ENCODE results near the gene CLNS1A. TPM values are rescaled to one million over a fixed set of nuclear protein-coding genes. Genes with fewer than 3 reads are reported as not detected.
A peak's percentile ranks its signal among the peaks of the same experiment; 100 is the strongest.
"Not testable (repeated sequence)": the region's sequence is repeated elsewhere in the genome, so short reads cannot be mapped to it uniquely, and the experiment has no call there.

CLNS1A gene, protein sequence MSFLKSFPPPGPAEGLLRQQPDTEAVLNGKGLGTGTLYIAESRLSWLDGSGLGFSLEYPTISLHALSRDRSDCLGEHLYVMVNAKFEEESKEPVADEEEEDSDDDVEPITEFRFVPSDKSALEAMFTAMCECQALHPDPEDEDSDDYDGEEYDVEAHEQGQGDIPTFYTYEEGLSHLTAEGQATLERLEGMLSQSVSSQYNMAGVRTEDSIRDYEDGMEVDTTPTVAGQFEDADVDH
- 41.3 TPM for total RNA-seq

DNA sequence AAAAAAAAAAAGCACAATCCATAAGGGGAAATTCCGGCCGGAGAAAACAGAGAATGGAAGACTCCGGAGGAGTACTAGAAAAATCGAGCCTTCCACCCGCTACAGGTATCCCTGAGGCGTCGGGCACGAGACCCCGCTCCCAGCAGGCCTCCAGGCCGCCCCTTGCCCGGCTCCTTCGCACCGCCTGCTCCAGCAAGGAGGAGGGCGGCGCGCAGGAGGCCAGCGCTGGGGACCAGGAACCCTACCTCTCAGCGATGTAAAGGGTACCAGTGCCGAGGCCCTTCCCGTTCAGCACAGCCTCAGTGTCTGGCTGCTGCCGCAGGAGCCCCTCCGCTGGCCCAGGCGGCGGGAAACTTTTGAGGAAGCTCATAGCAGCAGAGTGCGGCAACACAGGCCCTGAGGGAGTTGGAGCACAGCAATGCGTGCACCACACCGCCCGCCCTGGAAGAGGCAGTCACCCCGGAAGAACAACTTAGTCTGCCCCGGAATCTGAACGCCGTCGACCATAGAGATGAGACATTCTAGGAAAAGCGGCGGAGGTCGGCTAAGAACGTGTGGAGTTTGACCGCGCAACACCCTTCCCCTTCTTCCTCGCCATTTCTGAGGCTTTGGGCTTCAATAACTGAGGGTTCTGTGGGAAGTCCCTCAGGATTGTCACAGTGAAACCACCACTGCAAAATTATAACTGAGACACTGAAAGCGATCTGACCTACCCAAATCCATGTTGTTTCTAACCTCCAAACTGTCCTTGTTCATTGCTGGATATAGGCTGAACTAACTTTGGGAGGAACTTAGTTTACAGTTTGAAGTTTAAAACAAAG, at the start of gene CLNS1A:
CLNS1A (minus strand) TSS at position 450 of the 821 bp plus-strand sequence; CDS start at position 370, 80 bp downstream.
- ATAC-seq (peak; percentile 94), DNase-seq (ENCODE audit: low spot score) (peak; percentile 87)

DNA sequence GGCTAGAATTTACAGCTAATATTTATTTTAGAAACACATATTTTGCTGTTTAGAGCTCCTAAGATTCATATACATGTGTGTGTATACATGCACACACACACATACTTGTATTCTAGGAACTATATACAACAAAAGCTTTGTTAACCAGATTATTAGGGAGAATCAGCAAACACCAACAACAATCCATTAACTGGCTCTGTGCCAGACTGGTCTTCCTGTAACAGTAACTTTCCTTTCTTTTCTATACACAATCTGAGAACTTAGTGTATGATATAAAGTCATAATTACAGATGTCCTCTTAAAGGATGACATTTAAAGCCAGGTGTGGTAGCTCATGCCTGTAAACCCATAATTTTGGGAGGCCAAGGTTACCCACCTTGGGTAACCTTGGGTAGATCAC, 49.5 kb upstream of the CLNS1A start:
- DNase-seq (ENCODE audit: low spot score) (no peak), ATAC-seq (no peak)

DNA sequence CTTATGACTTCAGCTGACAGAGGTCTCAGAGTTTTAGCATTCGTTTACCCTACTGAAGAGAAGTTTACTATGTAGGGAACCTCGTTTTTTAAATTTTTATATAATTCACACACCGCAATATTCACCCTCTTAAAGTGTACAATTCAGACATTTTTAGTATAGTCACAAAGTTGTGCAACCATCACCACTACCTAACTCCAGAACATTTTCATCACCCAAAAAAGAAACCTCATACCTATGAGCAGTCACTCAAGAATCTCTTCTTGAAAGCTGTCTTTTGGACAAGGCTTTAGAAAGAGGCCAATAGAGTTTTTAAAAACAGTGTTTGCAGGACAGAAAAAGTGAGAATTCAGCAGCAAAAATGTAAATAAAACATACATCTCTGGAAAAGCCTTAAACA, 39.5 kb upstream of the CLNS1A start:
- ATAC-seq (no peak), DNase-seq (ENCODE audit: low spot score) (no peak)

DNA sequence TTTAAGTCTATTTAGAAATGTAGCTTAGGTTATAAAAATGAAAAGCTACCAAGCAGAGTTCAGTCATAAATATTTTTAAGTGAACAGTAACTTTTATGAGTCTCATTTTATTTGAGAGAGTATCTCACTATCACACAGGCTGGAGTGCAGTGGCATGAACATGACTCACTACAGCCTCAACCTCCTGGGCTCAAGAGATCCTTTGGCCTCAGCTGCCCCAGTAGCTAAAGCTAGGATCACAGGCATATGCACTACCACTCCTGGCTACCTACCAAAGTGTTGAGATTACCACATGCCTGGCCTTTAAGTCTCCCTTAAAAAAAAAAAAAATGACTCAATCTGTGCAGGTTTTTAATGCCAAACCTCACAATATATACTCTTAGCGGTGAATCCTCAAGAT, 34.7 kb upstream of the CLNS1A start:
- DNase-seq (ENCODE audit: low spot score) = no peak
- ATAC-seq = no peak

DNA sequence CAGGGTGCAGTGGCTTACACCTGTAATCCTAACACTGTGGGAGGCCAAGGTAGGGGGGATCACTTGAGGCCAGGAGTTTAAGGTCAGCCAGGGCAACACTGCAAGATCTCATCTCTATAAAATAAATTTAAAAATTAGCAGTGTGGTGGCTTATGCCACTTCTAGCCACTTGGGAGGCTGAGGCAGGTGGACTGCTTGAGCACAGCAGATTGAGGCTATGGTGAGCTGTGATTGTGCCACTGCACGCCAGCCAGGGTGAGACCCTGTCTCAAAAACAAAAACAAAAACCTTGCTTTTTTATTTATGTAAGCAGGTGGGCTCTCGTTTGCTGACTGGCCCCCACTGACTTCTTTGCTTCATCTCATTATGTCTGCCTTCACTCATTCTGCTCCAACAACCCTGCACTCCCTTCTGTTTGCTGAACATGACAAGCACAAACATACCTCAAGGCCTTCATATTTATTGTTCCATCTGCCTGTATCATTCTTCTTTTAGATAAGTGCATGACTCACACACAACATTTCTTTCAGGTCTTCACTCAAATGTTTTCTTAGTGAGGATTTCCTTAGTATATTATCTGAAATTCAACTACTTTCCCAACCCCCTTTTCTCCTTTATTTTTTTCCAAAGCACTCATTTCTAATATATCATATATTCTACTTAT, 32.4 kb upstream of the CLNS1A start:
- DNase-seq (ENCODE audit: low spot score) = no peak

DNA sequence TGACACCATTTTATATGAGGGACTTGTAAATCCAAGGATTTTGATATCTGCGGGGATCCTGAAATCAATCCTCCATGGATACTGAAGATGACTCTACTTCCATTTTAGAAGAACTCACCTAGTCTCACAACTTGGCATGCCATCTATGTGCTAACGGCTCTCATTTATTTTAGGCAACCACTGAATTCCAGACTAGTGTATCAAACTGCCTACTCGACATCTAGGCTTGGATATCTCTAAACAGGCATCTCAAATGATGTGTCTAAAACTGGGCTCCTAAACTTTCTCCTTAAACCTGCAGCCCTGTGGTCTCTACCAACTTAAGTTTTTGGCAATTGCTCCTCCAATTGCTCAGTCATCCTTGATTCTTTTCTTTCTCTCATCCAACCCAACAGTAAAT, 31.2 kb upstream of the CLNS1A start:
- DNase-seq (ENCODE audit: low spot score) (no peak), ATAC-seq (no peak)

More for the DNA sequence above, 32.4 kb upstream of the CLNS1A start:
- no peak for ATAC-seq

DNA sequence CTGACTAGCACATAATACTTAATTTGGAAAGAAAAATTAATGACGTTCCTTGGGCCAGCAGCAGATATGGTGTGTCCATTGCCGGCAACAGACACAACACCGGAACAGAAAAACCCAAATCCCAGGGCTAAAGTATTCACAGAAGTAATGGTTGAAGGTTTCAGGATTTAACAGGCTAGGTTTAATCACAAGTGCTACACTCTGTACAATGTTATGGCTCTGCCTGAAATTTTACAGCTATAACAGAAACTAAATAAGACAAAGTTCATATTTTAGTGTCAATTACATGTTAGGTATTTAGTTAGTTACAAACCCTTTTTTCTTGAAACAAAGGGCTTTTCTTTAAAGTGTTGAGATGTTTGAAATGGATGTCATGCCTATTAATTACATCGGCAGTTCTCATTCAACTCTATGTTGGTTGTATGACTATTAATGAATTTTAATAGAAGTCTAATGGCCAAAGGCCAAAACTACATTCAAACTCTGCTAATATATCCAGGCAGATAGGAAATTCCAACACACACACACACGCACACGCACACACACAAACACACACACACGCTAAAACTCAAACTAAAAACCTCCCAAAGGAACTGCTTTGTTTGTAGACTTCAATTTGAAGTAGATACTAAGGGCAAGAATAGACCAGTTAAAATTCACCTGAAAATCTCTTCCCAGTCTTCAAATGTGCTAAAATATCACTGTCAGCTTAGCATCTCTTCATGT, 27.8 kb upstream of the CLNS1A start:
- DNase-seq (ENCODE audit: low spot score) = no peak
- ATAC-seq = no peak

DNA sequence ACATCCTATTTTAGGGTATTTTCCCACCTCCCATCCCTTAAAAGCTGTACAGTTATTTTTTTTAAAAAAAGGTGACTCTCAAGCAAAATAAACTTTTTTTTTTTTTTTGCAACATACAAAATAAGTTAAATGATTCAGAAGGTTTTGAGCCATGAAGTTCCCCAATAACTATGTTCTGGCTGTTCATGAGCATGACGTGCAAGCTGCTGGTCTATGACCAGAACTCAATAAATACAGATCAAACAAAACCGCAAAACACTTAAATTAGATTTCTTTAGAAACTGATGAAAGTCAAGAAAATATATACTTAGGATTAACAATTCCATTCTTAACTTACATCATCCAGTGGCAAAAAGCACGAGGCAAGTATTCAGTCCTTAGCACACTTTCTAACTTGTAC, 24.1 kb upstream of the CLNS1A start:
- no peak for DNase-seq (ENCODE audit: low spot score)
- no peak for ATAC-seq

DNA sequence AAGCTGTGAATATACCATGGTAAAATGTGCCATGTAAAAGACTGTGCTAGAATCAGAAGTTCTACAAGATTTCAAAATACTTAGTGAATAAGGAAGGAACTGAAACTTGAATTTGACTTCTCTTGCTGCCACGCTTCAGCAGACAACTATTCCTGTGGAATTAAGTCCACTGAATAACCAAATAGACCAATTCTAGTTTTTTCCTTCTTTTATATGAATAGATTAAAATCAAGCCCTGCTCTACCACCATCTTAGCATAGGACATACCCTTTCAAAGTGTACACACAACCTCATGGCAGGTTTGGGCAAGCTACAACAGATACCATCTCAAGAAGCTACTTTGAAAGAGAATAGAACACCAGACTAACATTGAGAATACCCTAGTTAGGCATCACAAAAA, 23.4 kb upstream of the CLNS1A start:
- ATAC-seq = no peak

DNA sequence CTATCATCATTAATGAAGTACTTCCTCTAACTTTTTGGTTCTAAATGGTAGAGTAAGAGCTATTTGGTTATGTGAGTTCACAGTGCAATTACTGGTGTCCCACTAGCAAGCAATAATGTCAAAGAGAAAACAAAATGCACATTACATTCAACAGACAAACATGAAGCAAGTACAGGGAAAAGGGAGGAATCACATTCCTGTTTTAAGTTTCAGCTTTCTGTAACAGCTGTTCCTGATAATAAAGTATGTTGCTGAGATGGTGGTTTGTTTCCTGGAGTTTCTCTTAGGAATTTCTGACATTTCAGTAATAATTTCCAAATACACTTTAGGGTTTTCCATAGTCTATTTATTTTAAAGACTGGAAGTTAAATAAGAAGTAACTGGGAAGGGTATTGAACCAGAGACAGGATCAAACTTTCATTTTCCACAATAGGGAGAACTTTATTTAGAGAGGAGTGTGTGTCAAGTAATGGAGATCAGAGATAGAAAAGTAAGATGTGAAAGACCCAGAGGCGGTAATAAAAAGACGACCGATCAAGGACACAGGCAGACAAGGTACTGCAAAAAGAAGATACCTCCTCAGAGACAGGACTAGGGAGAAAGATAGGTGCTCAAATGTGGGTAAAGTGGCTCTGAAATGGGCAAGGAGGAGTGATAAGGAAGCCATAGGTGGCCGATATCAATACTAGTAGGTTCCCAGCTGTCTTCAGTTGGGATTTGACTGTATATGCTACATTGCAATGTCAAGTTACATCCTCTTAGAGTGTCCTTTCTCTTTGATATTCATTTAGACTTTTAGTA, 20.8 kb upstream of the CLNS1A start:
- DNase-seq (ENCODE audit: low spot score) (no peak), ATAC-seq (no peak)

More for the DNA sequence above, 23.4 kb upstream of the CLNS1A start:
- no peak for DNase-seq (ENCODE audit: low spot score)

DNA sequence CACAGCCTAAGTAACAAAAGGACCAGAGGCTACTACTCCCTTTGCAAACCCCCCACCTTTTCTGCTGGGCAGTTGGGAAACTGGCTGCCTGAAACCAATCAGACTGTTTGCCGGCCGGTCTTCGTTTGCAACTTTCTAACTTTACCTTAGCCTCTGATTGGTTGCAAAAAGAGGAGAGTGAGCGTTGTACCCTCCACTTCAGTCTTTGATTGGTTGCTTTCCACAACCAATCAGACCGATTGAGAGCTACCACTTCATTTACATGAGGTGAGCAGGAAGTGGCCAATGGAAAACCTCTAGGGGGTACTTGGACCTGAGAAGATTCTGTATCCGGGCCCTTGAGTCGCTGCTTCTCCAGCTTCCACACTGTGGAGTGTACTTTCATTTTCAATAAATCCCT, 18.8 kb upstream of the CLNS1A start:
- no peak for DNase-seq (ENCODE audit: low spot score)
- no peak for ATAC-seq

DNA sequence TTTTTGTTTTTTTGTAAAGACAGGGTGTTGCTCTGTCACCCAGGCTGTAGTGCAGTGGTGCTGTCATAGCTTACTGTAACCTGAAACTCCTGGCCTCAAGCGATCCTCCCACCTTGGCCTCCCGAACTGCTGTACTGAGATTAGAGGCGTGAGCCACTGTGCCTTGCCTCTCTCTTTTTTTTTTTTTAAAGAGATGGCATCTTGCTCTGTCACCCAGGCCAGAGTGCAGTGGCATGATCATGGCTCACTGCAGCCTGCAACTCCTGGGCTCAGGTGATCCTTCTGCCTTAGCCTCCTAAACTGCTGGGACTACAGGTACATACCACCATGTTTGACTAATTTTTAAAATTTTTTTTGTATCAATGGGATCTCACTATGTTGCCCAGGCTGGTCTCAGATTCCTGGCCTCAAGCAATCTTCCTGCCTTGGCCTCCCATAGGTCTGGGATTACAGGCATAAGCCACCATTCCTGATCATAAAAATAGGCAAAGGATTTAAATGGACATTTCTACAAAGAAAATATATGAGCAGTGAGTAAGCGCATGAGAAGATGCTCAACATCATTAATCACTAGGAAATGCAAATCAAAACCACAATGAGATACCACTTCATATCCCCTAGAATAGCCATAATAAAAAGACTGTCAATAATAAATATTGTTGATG, 17.3 kb upstream of the CLNS1A start:
- DNase-seq (ENCODE audit: low spot score) (no peak), ATAC-seq (no peak)

DNA sequence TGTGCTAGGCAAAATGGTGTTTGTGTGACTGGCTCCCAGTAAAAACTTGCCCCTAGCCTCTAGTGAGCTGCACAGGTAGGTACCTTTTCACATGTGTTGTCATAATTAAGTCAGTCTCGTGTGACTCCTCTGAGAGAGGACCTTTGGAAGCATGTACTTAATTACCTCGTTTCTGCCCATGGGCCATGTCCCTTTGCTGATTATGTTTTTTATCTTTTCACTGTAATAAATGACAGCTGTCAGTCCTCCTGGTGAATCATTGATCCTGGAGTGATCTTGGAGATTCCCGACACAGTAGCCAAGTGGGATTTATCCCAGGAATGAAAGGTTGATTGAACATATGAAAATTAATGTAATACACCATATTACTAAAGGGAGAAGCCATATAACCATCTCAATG, 12.5 kb upstream of the CLNS1A start:
- DNase-seq (ENCODE audit: low spot score) (no peak), ATAC-seq (no peak)

DNA sequence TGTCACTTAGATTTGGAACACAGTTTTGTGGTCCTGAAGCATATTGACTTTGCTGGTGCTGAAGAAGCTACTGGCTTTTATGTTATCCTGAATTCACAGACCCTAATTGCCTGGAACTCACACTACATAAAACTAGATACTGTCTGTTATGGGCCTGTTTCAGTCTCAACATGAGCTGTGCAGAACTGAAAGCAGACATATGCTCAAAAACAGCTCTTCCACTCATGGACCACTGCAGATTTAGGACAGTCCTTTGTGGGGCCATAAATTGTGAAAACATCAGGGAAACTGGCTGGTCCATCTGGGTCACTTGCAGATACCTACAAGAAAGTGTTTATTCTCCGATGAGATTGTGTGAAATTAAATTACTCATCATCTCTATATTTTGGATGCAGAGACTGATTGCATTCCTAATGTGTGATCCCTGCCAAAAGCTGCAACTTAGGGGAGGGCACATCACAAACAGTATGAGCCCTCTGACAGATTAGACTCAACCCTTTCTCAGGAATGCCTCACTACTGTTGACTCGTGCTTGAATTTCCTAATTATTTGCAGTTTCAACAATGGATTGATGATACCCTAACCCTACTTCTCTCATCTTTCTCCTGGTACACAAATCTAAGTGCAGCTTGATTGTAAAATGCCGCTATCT, 10.2 kb upstream of the CLNS1A start:
- DNase-seq (ENCODE audit: low spot score) (no peak), ATAC-seq (no peak)

DNA sequence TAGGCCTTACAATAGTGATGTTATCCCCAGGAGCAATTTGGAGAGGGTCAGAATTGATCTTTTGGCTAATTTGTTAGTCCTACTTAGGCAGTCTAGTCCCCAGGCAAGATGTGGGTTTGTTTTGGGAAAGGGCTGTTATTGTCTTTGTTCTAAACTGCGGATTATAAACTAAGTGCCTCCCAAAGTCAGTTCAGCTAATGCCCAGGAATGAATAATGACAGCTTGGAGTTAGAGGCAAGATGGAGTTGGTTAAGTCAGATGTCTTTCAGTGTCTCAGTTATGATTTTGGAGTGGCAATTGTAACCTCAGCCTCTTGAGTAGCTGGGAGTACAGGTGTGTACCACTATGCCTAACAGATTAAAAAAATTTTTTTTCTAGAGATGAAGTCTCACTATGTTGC, 7.3 kb upstream of the CLNS1A start:
- ATAC-seq = no peak

DNA sequence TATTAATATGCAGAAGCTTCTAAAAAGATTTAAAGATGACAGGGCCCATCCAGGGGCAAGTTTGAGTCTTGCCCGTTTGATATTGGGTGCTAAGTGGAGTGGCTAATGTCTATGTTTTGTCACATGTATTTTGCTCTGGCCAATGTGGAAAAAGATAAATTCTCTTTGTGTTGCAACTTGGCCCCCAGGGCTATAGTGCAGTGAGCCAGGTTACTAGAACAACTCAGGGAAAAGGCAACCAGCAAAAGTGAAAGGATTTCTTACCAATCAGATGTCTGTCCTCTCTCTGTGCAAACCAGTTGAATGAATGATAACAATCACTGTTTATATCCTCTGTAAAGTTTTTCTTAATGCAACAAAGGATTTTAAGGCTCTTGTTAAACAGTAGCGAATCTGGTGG, 4.6 kb upstream of the CLNS1A start:
- DNase-seq (ENCODE audit: low spot score) (peak; percentile 74), ATAC-seq (peak; percentile 65)

More for the DNA sequence above, 7.3 kb upstream of the CLNS1A start:
- no peak for DNase-seq (ENCODE audit: low spot score)

DNA sequence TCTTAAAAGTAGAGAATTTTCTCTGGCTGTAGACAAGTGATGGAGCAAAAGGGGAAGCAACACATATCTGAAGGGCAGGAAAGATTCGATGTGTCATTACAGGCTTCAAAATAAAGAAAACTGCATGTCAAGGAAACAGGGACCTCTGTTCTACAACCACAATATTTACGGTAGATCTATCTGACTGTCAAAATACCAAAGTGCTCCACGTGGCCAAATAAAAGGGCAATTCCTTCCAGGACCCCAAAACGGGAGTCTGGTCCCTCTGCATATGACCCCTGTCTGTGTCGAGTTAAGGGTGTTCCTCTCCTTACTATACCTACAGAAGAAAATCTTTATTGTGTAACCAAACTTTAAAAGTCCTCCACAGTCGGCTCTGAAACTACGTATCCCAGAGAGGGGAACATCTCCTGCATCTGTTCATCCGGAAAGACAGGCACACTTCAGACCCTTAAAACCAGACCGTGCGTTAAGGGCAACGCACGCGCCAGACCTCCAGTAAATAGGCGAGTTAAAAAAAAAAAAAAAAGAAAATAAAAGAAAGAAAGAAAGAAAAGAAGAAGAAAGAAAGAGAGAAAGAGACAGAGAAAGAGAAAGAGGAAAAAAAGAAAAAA, 756 bp downstream of the CLNS1A start:
- DNase-seq (ENCODE audit: low spot score) = no peak
- no peak for ATAC-seq

DNA sequence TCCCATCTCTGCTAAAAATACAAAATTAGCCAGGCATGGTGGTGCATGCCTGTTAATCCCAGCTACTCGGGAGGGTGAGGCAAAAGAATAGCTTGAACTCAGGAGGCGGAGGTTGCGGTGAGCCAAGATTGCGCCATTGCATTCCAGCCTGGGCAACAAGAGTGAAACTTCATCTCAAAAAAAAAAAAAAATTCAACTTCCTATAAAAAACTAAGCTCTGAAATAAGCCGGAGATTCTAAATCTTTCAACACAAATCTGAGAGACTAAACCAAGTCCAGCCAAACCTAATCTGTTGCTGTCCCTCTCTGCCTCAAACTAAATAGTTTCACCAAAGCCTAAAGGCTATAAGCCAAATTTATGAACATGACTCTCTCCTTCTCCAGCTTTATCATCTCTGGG, 3.7 kb downstream of the CLNS1A start:
- not testable (repeated sequence) for ATAC-seq; DNase-seq (ENCODE audit: low spot score)

DNA sequence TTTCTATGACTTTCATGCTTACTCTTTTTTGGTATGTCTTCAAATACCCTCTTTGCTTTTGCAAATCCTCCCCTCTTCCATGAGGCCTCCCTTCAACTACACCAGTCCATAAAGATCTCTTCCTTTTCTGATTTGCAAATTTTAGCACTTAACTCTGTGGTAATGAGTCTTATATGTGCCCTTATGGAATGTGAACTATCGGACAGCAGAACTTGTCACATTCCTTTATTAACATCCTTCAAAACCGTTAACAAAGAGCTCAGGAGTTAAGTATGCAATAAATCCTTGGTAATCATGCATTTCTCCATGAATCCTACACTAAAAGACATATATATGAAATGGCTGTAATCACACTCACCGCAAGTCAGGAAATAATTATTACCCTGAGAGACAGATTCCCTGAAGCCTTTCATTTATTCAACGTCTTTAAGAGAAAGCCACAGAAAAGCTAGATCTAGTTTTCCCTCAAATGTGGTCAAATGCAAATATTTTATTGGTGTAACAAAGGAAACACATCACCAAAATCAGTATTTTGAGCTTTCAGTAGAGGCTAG, 7.4 kb downstream of the CLNS1A start:
- no peak for DNase-seq (ENCODE audit: low spot score)

More for the DNA sequence above, 7.4 kb downstream of the CLNS1A start:
- ATAC-seq = no peak
